ENCODE data around the gene MET. TPM values are rescaled to one million over a fixed set of nuclear protein-coding genes. Genes with fewer than 3 reads are reported as not detected.

MET gene
- total RNA-seq, 2 donors from 2014 or later, result 2.5 to 7.3 TPM

- TF ChIP-seq CTCF (conservative IDR thresholded peaks at IDR 0.05), result no peak
- no peak overlapping the region for H3K27ac ChIP-seq (ENCODE audit: low read depth, low read length)
- no peaks in the 10 kb centered on the region for H3K36me3 ChIP-seq (ENCODE audit: control insufficient read depth, insufficient read depth, low read length)
- no peak overlapping the region for H3K9ac ChIP-seq (ENCODE audit: extremely low read depth, low read length, poor library complexity, severe bottlenecking)
- Mint-ChIP-seq H3K4me3 (no peak overlapping the region), H3K36me3 (ENCODE audit: low read depth) (no peaks in the 10 kb centered on the region), H3K27ac (no peak overlapping the region), H3K4me1 (peaks cover 4% of the 10 kb centered on the region), H3K9me3 (no peaks in the 10 kb centered on the region), H3K27me3 (ENCODE audit: insufficient read depth) (peaks cover 5% of the 10 kb centered on the region)
- H3K4me3 ChIP-seq (ENCODE audit: low read length), result no peak overlapping the region
- 94 to 100% methylated on average over 1 to 2 of the region's 2 CpGs for WGBS, 2 experiments (ENCODE audit: insufficient coverage in 1 of 2, insufficient read length in 1 of 2)
- H3K27me3 ChIP-seq (ENCODE audit: control insufficient read depth, insufficient read depth, low read length, poor library complexity, severe bottlenecking), result no peaks in the 10 kb centered on the region
- H3K9me3 ChIP-seq (ENCODE audit: control insufficient read depth, low read length), result no peaks in the 10 kb centered on the region
- no peaks in the 10 kb centered on the region for H3K4me1 ChIP-seq (ENCODE audit: control insufficient read depth, insufficient read depth, low read length)
- no peak for DNase-seq
Observed at GRCh38 chr7:116630357-116630756, 41.6 kb upstream of the MET start.

GRCh38 chr7:116630932-116631671, 40.9 kb upstream of the MET start:
- no peaks in the 10 kb centered on the region for H3K36me3 ChIP-seq (ENCODE audit: control insufficient read depth, insufficient read depth, low read length)
- TF ChIP-seq CTCF (conservative IDR thresholded peaks at IDR 0.05), result no peak
- peaks cover 4% of the 10 kb centered on the region for H3K4me1 Mint-ChIP-seq
- no peaks in the 10 kb centered on the region for H3K27me3 ChIP-seq (ENCODE audit: control insufficient read depth, insufficient read depth, low read length, poor library complexity, severe bottlenecking)
- no peak overlapping the region for H3K27ac ChIP-seq (ENCODE audit: low read depth, low read length)
- no peak overlapping the region for H3K4me3 Mint-ChIP-seq
- no peak overlapping the region for H3K27ac Mint-ChIP-seq
- DNase-seq, result peak; percentile 55
- no peaks in the 10 kb centered on the region for H3K4me1 ChIP-seq (ENCODE audit: control insufficient read depth, insufficient read depth, low read length)
- H3K27me3 Mint-ChIP-seq (ENCODE audit: insufficient read depth), result no peaks in the 10 kb centered on the region
- no peaks in the 10 kb centered on the region for H3K36me3 Mint-ChIP-seq (ENCODE audit: low read depth)
- 81 to 90% methylated on average over 2 to 10 of the region's 10 CpGs for WGBS, 2 experiments (ENCODE audit: insufficient coverage in 1 of 2, insufficient read length in 1 of 2)
- H3K9ac ChIP-seq (ENCODE audit: extremely low read depth, low read length, poor library complexity, severe bottlenecking), result no peak overlapping the region
- H3K9me3 Mint-ChIP-seq, result no peaks in the 10 kb centered on the region
- H3K4me3 ChIP-seq (ENCODE audit: low read length), result no peak overlapping the region
- no peaks in the 10 kb centered on the region for H3K9me3 ChIP-seq (ENCODE audit: control insufficient read depth, low read length)

- DNase-seq, result no peak
- H3K9ac ChIP-seq (ENCODE audit: extremely low read depth, low read length, poor library complexity, severe bottlenecking), result no peak overlapping the region
- WGBS, 2 experiments (ENCODE audit: insufficient coverage in 1 of 2, insufficient read length in 1 of 2), result 81% methylated on average over 2 of the region's 2 CpGs; no CpG with 5 or more reads in 1 of the 2 experiments
- no peaks in the 10 kb centered on the region for H3K27me3 ChIP-seq (ENCODE audit: control insufficient read depth, insufficient read depth, low read length, poor library complexity, severe bottlenecking)
- Mint-ChIP-seq H3K9me3 (no peaks in the 10 kb centered on the region), H3K4me3 (no peak overlapping the region), H3K27me3 (ENCODE audit: insufficient read depth) (no peaks in the 10 kb centered on the region), H3K4me1 (peaks cover 4% of the 10 kb centered on the region), H3K36me3 (ENCODE audit: low read depth) (no peaks in the 10 kb centered on the region), H3K27ac (no peak overlapping the region)
- no peak overlapping the region for H3K27ac ChIP-seq (ENCODE audit: low read depth, low read length)
- H3K4me1 ChIP-seq (ENCODE audit: control insufficient read depth, insufficient read depth, low read length), result no peaks in the 10 kb centered on the region
- H3K9me3 ChIP-seq (ENCODE audit: control insufficient read depth, low read length), result no peaks in the 10 kb centered on the region
- no peak for TF ChIP-seq CTCF (conservative IDR thresholded peaks at IDR 0.05)
- H3K36me3 ChIP-seq (ENCODE audit: control insufficient read depth, insufficient read depth, low read length), result no peaks in the 10 kb centered on the region
- H3K4me3 ChIP-seq (ENCODE audit: low read length), result no peak overlapping the region
Observed at GRCh38 chr7:116631676-116632075, 40.3 kb upstream of the MET start.
